GM12874 (cell line): ENCODE results near the gene LCE2B.

ENCODE experiments used
- CTCF ChIP-seq: IDR thresholded peaks from 2 replicates; pipeline ENCODE4 v1.5.1; 2011; ENCODE audit warnings: low read depth, mild to moderate bottlenecking, control low read depth, low read length, moderate library complexity; ENCODE audit not compliant: insufficient read depth

Gene LCE2B

GRCh38 chr1:152728986-152729385, 43.1 kb downstream of the LCE2B start:
- TF ChIP-seq CTCF = no peak

- TF ChIP-seq CTCF = peak; percentile 30; the same call in 1 of the 2 replicates
These were observed 49.7 kb downstream of the LCE2B start for GRCh38 chr1:152735648-152736047.
